HG03045 (cell line): ENCODE data around the gene ATP8B3.

Experiments used
- ATAC-seq: cut with Tn5 transposase; IDR thresholded peaks from one replicate; pipeline ENCODE4 v1.9.1; 2021; ENCODE audit warnings: mild to moderate bottlenecking, moderate library complexity; ENCODE audit not compliant: unreplicated experiment

The ATP8B3 gene

GRCh38 chr19:1758959-1759903 lies 52.8 kb downstream of the ATP8B3 start:
- no peak for ATAC-seq

- ATAC-seq = no peak
Observed at GRCh38 chr19:1758231-1758577, 53.9 kb downstream of the ATP8B3 start.

GRCh38 chr19:1757468-1758230 lies 54.4 kb downstream of the ATP8B3 start:
- no peak for ATAC-seq

GRCh38 chr19:1756705-1757465 lies 55.2 kb downstream of the ATP8B3 start:
- ATAC-seq = no peak

- ATAC-seq = no peak
Observed at GRCh38 chr19:1756264-1756663, 55.8 kb downstream of the ATP8B3 start.

- ATAC-seq = no peak
Observed at GRCh38 chr19:1755467-1756171, 56.5 kb downstream of the ATP8B3 start.

- no peak for ATAC-seq
Observed at GRCh38 chr19:1754636-1755466, 57.2 kb downstream of the ATP8B3 start.

GRCh38 chr19:1754018-1754635 lies 57.9 kb downstream of the ATP8B3 start:
- ATAC-seq = no peak

GRCh38 chr19:1752757-1753728 lies 59.0 kb downstream of the ATP8B3 start, which contains the start of gene ONECUT3:
ONECUT3 (plus strand) TSS chr19:1753506; CDS start chr19:1753663, 157 bp downstream.
- ATAC-seq = no peak

- ATAC-seq = no peak
Observed at GRCh38 chr19:1752009-1752756, 59.9 kb downstream of the ATP8B3 start.

GRCh38 chr19:1751367-1752008 lies 60.6 kb downstream of the ATP8B3 start:
- no peak for ATAC-seq

GRCh38 chr19:1750343-1751021 lies 61.6 kb downstream of the ATP8B3 start:
- ATAC-seq = no peak

- ATAC-seq = no peak
Observed at GRCh38 chr19:1749373-1750342, 62.4 kb downstream of the ATP8B3 start.

- ATAC-seq = no peak
Observed at GRCh38 chr19:1748873-1749341, 63.2 kb downstream of the ATP8B3 start.
